ENCODE data around the gene PROCA1. TPM values are rescaled to one million over a fixed set of nuclear protein-coding genes. Genes with fewer than 3 reads are reported as not detected.

The PROCA1 gene
- 5.4 and 5.7 TPM in 2 replicates for polyA plus RNA-seq (2013)

DNA sequence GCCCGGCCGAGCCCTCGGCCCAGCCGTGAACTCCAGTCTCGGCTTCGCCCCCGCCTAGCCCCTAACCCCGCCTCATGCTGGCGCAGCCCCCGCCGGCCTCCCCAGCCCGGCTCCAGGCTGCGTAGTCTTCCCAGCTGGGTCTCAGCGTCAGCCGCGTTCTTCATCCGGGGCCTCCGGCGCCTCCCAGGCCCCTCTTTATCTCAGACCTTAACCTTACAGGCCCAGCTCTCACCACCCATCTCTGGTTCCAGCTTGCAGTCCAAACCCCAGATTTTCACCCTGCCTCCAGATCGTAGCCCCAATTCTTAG lies at the start of gene PROCA1:
Gene PROCA1, minus strand, starts transcription at position 166 of the 309 bp plus-strand sequence. CDS start 228 bp downstream, outside the sequence.
- DNase-seq: no peak
- peak within 1 kb of the TSS; percentile 89 for H2AK5ac ChIP-seq (ENCODE audit: low read length)
- peak within 1 kb of the TSS; percentile 85 for H3K9ac ChIP-seq (ENCODE audit: low read length)
- peak within 1 kb of the TSS; percentile 94 for H4K12ac ChIP-seq (ENCODE audit: low read depth, low read length)
- H4K8ac ChIP-seq (ENCODE audit: low read depth, low read length): peak within 1 kb of the TSS; percentile 98
- H3K79me1 ChIP-seq (ENCODE audit: low read length): peaks cover 16% of the 10 kb centered on the region
- H3K4me2 ChIP-seq (ENCODE audit: low read length): peak within 1 kb of the TSS; percentile 86
- peak within 1 kb of the TSS; percentile 74 for H2AFZ ChIP-seq (ENCODE audit: insufficient read depth, low read length, poor library complexity)
- peak within 1 kb of the TSS; percentile 99 for H4K91ac ChIP-seq (ENCODE audit: low read depth, low read length)
- H2BK12ac ChIP-seq (ENCODE audit: low read length): peak within 1 kb of the TSS; percentile 29
- no peaks in the 10 kb centered on the region for H3K27me3 ChIP-seq (ENCODE audit: insufficient read depth, low read length)
- peak within 1 kb of the TSS; percentile 94 for H3K14ac ChIP-seq (ENCODE audit: low read length)
- H3K4ac ChIP-seq (ENCODE audit: low read depth, low read length): peak within 1 kb of the TSS; percentile 85
- peak within 1 kb of the TSS; percentile 77 for H2BK120ac ChIP-seq (ENCODE audit: insufficient read depth, low read length, poor library complexity)
- peaks cover 5% of the 10 kb centered on the region for H3K9me3 ChIP-seq (ENCODE audit: insufficient read depth, low read depth, low read length)
- no peak within 1 kb of the TSS for H3K23ac ChIP-seq (ENCODE audit: low read length)
- peak within 1 kb of the TSS; percentile 98 for H3K27ac ChIP-seq (ENCODE audit: low read depth, low read length)
- no CpG with 5 or more reads among the region's 20 CpGs for WGBS (ENCODE audit: extremely low coverage, insufficient coverage, insufficient read length)
- peak within 1 kb of the TSS; percentile 76 for H3K4me3 ChIP-seq (ENCODE audit: low read depth, low read length)
- peaks cover 26 to 31% of the 10 kb centered on the region in 2 experiments for H3K36me3 ChIP-seq (ENCODE audit: control insufficient read depth in 1 of 2, insufficient read depth in 2 of 2, low read length in 2 of 2)
- H2BK5ac ChIP-seq (ENCODE audit: low read depth, low read length, poor library complexity): peak within 1 kb of the TSS; percentile 93
- H3K18ac ChIP-seq (ENCODE audit: low read length): peak within 1 kb of the TSS; percentile 93
- peaks cover 18 to 22% of the 10 kb centered on the region in 2 experiments for H3K4me1 ChIP-seq (ENCODE audit: control insufficient read depth in 1 of 2, insufficient read depth in 2 of 2, low read length in 2 of 2)
- H3K79me2 ChIP-seq (ENCODE audit: control insufficient read depth, insufficient read depth, low read length, poor library complexity): peaks cover 11% of the 10 kb centered on the region

DNA sequence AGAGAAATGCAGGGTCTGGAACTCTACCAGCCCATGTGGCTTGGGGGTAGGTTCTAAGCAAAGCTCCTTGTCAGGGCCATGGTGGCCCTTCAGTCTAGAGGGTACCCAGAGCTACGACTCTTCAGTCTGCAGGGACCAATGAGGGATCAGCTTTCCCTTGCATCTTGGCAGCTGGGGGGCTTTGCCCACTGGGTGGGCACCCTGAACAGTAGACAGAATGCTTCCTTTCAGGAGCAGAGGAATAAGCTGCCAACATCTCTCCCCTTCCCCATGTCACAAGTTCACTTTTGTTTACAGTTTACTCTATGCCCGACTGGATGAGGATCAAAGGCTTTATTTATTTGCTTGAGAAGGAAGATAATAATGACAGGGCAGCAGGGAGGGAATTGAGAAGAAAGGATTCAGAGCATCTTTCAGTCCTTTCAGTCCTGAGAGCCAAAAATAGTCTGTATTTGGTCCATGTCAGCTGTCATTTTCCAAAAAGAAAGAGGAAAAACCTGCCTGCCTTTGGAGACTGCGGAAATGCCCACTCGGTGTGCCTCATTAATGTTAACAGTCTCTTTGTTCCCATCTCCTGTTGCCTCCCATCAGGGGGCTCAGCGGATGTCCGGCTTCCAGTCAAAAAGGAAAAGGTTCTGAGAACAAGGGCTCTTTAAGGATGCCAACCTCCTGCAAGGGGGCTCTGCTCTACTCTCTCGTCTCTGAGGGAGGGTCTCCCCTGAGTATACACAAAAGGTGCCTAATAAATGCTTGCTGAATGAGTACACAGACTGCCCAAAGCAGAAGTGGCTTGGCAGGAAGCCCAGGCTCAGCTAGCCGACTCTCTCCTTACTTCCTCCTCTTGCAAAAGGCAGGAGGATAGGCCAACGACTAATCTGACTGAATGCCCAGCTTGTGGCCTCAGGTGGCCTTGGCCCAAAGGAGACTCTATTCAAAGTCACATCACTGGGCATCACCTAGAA lies 49.2 kb upstream of the PROCA1 start:
- no peaks in the 10 kb centered on the region for H3K27me3 ChIP-seq (ENCODE audit: insufficient read depth, low read length)
- H3K27ac ChIP-seq (ENCODE audit: low read depth, low read length): no peak overlapping the region
- no peak overlapping the region for H4K12ac ChIP-seq (ENCODE audit: low read depth, low read length)
- H3K36me3 ChIP-seq (ENCODE audit: control insufficient read depth in 1 of 2, insufficient read depth in 2 of 2, low read length in 2 of 2): peaks cover 23 to 46% of the 10 kb centered on the region in 2 experiments
- H3K9ac ChIP-seq (ENCODE audit: low read length): no peak overlapping the region
- no peak overlapping the region for H3K4ac ChIP-seq (ENCODE audit: low read depth, low read length)
- no peak for DNase-seq
- H2AK5ac ChIP-seq (ENCODE audit: low read length): no peak overlapping the region
- no CpG with 5 or more reads among the region's 9 CpGs for WGBS (ENCODE audit: extremely low coverage, insufficient coverage, insufficient read length)
- H4K91ac ChIP-seq (ENCODE audit: low read depth, low read length): no peak overlapping the region
- H3K79me2 ChIP-seq (ENCODE audit: control insufficient read depth, insufficient read depth, low read length, poor library complexity): no peaks in the 10 kb centered on the region
- H3K9me3 ChIP-seq (ENCODE audit: insufficient read depth, low read depth, low read length): no peaks in the 10 kb centered on the region
- H3K79me1 ChIP-seq (ENCODE audit: low read length): no peaks in the 10 kb centered on the region
- H2BK5ac ChIP-seq (ENCODE audit: low read depth, low read length, poor library complexity): no peak overlapping the region
- no peak overlapping the region for H2AFZ ChIP-seq (ENCODE audit: insufficient read depth, low read length, poor library complexity)
- no peak overlapping the region for H2BK120ac ChIP-seq (ENCODE audit: insufficient read depth, low read length, poor library complexity)
- H3K4me3 ChIP-seq (ENCODE audit: low read depth, low read length): no peak overlapping the region
- no peak overlapping the region for H3K14ac ChIP-seq (ENCODE audit: low read length)
- H3K18ac ChIP-seq (ENCODE audit: low read length): no peak overlapping the region
- H3K4me2 ChIP-seq (ENCODE audit: low read length): no peak overlapping the region
- no peaks in the 10 kb centered on the region for H3K4me1 ChIP-seq (ENCODE audit: control insufficient read depth in 1 of 2, insufficient read depth in 2 of 2, low read length in 2 of 2)
- no peak overlapping the region for H4K8ac ChIP-seq (ENCODE audit: low read depth, low read length)
- H3K23ac ChIP-seq (ENCODE audit: low read length): no peak overlapping the region
- H2BK12ac ChIP-seq (ENCODE audit: low read length): no peak overlapping the region

DNA sequence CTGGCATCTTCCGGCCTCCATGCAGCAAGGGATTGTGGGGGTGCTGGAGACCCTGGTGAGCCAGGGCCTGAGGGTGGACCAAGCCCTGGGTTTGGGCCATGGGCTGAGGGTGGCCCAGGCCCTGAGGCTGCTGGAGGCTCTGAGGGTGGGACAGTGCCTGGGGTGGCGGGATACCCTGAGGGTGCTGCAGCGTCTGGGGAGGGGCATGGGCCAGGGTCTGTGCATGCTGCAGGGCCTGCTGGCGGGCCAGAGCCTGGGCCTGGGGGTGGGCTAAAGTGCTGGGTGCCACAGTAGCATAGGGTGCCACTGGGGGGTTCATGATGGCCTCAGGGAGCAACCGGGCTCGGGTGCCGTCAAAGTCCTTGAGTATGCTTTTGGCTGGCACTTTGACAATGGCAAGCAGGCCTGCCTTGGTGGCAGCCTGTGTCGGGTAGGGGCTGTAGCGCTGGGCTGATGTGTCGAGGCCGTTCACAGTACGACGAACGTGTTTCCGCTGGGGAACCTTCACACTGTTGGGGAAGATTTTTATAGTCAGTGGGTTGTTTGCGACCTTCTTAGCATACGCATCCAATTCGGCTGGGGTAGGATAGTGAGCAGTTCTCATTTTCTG lies 47.7 kb upstream of the PROCA1 start:
- Histone ChIP-seq H4K91ac (ENCODE audit: low read depth, low read length) (no peak overlapping the region), H3K36me3 (ENCODE audit: control insufficient read depth in 1 of 2, insufficient read depth in 2 of 2, low read length in 2 of 2) (peaks cover 23 to 46% of the 10 kb centered on the region in 2 experiments), H2BK120ac (ENCODE audit: insufficient read depth, low read length, poor library complexity) (no peak overlapping the region), H3K23ac (ENCODE audit: low read length) (no peak overlapping the region), H3K18ac (ENCODE audit: low read length) (no peak overlapping the region), H3K27ac (ENCODE audit: low read depth, low read length) (no peak overlapping the region), H3K14ac (ENCODE audit: low read length) (no peak overlapping the region), H3K79me2 (ENCODE audit: control insufficient read depth, insufficient read depth, low read length, poor library complexity) (no peaks in the 10 kb centered on the region), H4K8ac (ENCODE audit: low read depth, low read length) (no peak overlapping the region), H3K9ac (ENCODE audit: low read length) (no peak overlapping the region), H2AFZ (ENCODE audit: insufficient read depth, low read length, poor library complexity) (no peak overlapping the region), H3K4ac (ENCODE audit: low read depth, low read length) (no peak overlapping the region), H2BK5ac (ENCODE audit: low read depth, low read length, poor library complexity) (no peak overlapping the region), H4K12ac (ENCODE audit: low read depth, low read length) (no peak overlapping the region), H3K9me3 (ENCODE audit: insufficient read depth, low read depth, low read length) (no peaks in the 10 kb centered on the region), H3K4me2 (ENCODE audit: low read length) (no peak overlapping the region), H3K79me1 (ENCODE audit: low read length) (no peaks in the 10 kb centered on the region), H2AK5ac (ENCODE audit: low read length) (no peak overlapping the region), H3K27me3 (ENCODE audit: insufficient read depth, low read length) (no peaks in the 10 kb centered on the region), H3K4me1 (ENCODE audit: control insufficient read depth in 1 of 2, insufficient read depth in 2 of 2, low read length in 2 of 2) (peaks cover 0 to 3% of the 10 kb centered on the region in 2 experiments), H2BK12ac (ENCODE audit: low read length) (no peak overlapping the region), H3K4me3 (ENCODE audit: low read depth, low read length) (no peak overlapping the region)
- no CpG with 5 or more reads among the region's 18 CpGs for WGBS (ENCODE audit: extremely low coverage, insufficient coverage, insufficient read length)
- DNase-seq: no peak

DNA sequence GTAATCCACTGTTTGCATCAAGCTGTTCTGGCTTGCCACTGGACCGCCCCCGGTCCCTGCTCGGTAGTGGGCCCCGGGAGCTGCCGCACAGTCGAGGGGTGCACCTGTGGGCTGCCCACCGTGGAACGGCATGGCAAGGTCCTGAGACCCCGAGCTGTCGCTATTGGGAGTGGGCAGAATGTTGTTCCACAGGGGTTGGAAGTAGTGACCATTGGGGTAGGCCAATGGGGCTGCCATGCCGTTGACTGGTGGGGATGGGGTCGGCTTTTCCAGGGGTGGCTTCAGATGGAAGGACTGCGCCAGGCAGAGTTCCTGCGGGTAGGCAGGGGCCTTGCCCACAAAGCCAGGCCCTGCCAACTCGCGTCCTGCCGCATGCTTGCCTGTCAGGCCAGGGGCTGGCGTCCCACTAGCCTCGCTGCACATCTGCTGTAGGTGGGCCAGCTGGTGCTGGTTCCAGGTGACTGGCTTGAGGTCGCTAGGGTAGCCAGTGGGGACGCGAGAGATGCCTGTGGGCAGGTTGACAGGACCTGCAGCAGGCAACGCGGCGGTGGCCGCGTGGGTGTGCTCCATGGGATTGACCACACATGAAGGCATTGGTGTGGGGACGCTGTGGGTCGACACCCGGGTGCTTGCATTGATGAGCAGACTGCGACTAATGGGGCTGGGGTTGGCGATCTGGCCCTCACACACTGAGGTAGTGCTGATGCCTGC lies 46.9 kb upstream of the PROCA1 start:
- Histone ChIP-seq H3K79me2 (ENCODE audit: control insufficient read depth, insufficient read depth, low read length, poor library complexity) (no peaks in the 10 kb centered on the region), H3K18ac (ENCODE audit: low read length) (no peak overlapping the region), H4K8ac (ENCODE audit: low read depth, low read length) (no peak overlapping the region), H3K14ac (ENCODE audit: low read length) (no peak overlapping the region), H3K9ac (ENCODE audit: low read length) (peak overlapping the region; percentile 0), H3K23ac (ENCODE audit: low read length) (no peak overlapping the region), H3K79me1 (ENCODE audit: low read length) (no peaks in the 10 kb centered on the region), H3K4me3 (ENCODE audit: low read depth, low read length) (no peak overlapping the region), H3K9me3 (ENCODE audit: insufficient read depth, low read depth, low read length) (no peaks in the 10 kb centered on the region), H3K36me3 (ENCODE audit: control insufficient read depth in 1 of 2, insufficient read depth in 2 of 2, low read length in 2 of 2) (peaks cover 23 to 46% of the 10 kb centered on the region in 2 experiments), H4K12ac (ENCODE audit: low read depth, low read length) (no peak overlapping the region), H2AFZ (ENCODE audit: insufficient read depth, low read length, poor library complexity) (no peak overlapping the region), H2AK5ac (ENCODE audit: low read length) (no peak overlapping the region), H3K4me2 (ENCODE audit: low read length) (no peak overlapping the region), H3K27me3 (ENCODE audit: insufficient read depth, low read length) (no peaks in the 10 kb centered on the region), H3K27ac (ENCODE audit: low read depth, low read length) (no peak overlapping the region), H2BK5ac (ENCODE audit: low read depth, low read length, poor library complexity) (no peak overlapping the region), H2BK120ac (ENCODE audit: insufficient read depth, low read length, poor library complexity) (no peak overlapping the region), H3K4ac (ENCODE audit: low read depth, low read length) (no peak overlapping the region), H3K4me1 (ENCODE audit: control insufficient read depth in 1 of 2, insufficient read depth in 2 of 2, low read length in 2 of 2) (peaks cover 0 to 3% of the 10 kb centered on the region in 2 experiments), H2BK12ac (ENCODE audit: low read length) (no peak overlapping the region), H4K91ac (ENCODE audit: low read depth, low read length) (no peak overlapping the region)
- WGBS (ENCODE audit: extremely low coverage, insufficient coverage, insufficient read length): no CpG with 5 or more reads among the region's 32 CpGs
- DNase-seq: no peak

Data from trophoblast cell (in vitro differentiated cells and primary cell).